COR-L47 (cell line): ENCODE results near the gene AP1M1.
A peak's percentile ranks its signal among the peaks of the same experiment; 100 is the strongest.

ENCODE experiments used
- DNase-seq: peaks from one replicate; lab custom pipeline; 2025; lab: John Stamatoyannopoulos, UW

Gene AP1M1

GRCh38 chr19:16185768-16186123 is 12.0 kb upstream of the AP1M1 start:
- DNase-seq, result peak; percentile 11

GRCh38 chr19:16188521-16188920 is 9.2 kb upstream of the AP1M1 start:
- DNase-seq, result no peak

GRCh38 chr19:16190198-16190597 is 7.5 kb upstream of the AP1M1 start:
- DNase-seq, result no peak

GRCh38 chr19:16190736-16191135 is 7.0 kb upstream of the AP1M1 start:
- no peak for DNase-seq

GRCh38 chr19:16191216-16191908 is 6.3 kb upstream of the AP1M1 start:
- DNase-seq, result no peak

- no peak for DNase-seq
Observed at GRCh38 chr19:16193466-16193865, 4.2 kb upstream of the AP1M1 start.

GRCh38 chr19:16197188-16197621 is 506 bp upstream of the AP1M1 start:
- no peak for DNase-seq

- no peak for DNase-seq
Observed at GRCh38 chr19:16198370-16198651, 600 bp downstream of the AP1M1 start.

- no peak for DNase-seq
Observed at GRCh38 chr19:16199275-16199932, 1.7 kb downstream of the AP1M1 start.

GRCh38 chr19:16200038-16201010 is 2.6 kb downstream of the AP1M1 start:
- DNase-seq, result no peak

GRCh38 chr19:16201011-16201391 is 3.3 kb downstream of the AP1M1 start:
- DNase-seq, result no peak

GRCh38 chr19:16202320-16203255 is 4.9 kb downstream of the AP1M1 start:
- DNase-seq, result no peak

GRCh38 chr19:16203256-16204004 is 5.7 kb downstream of the AP1M1 start:
- DNase-seq, result peak; percentile 83

- no peak for DNase-seq
Observed at GRCh38 chr19:16204005-16204294, 6.2 kb downstream of the AP1M1 start.

GRCh38 chr19:16205205-16206045 is 7.7 kb downstream of the AP1M1 start:
- no peak for DNase-seq

GRCh38 chr19:16206046-16206605 is 8.4 kb downstream of the AP1M1 start:
- DNase-seq, result no peak

GRCh38 chr19:16206637-16207036 is 8.9 kb downstream of the AP1M1 start:
- DNase-seq, result no peak

- DNase-seq, result no peak
Observed at GRCh38 chr19:16207063-16207462, 9.4 kb downstream of the AP1M1 start.

- DNase-seq, result no peak
Observed at GRCh38 chr19:16207490-16208025, 9.8 kb downstream of the AP1M1 start.
